H1 (cell line): ENCODE data around the gene ZNF618. TPM values are rescaled to one million over a fixed set of nuclear protein-coding genes. Genes with fewer than 3 reads are reported as not detected.

Source experiments
- CTCF ChIA-PET: fragments of 300-600 bp; sonication (Branson Sonifier 250); formaldehyde crosslinking; loops from one replicate; lab custom pipeline; 2021; ENCODE audit not compliant: partially characterized antibody; lab: Charles Lee
- POLR2A ChIA-PET: fragments of 300-600 bp; sonication (Branson Sonifier 250); formaldehyde crosslinking; loops from one replicate; lab custom pipeline; 2021; ENCODE audit warnings: inconsistent platforms; ENCODE audit not compliant: partially characterized antibody; lab: Charles Lee
- DNase-seq, 2 experiments: peaks; one replicate each; pipeline versions ENCODE4 v3.0.0 to v3.0.0-alpha.2; 2010 to 2022; ENCODE audit warnings: low spot score in 2 of 2, low read depth in 1 of 2, mixed read lengths in 1 of 2
- FAIRE-seq: peaks from 2 replicates; lab custom pipeline; 2011; peaks lifted over from hg19 to GRCh38; lab: Jason Lieb, UNC
- H2AFZ ChIP-seq: 2 replicates; pipeline ENCODE4 v1.8.1; 2012; ENCODE audit warnings: low read length, inconsistent platforms
- H2AK5ac ChIP-seq: 2 replicates; pipeline ENCODE4 v1.6.1; 2013; ENCODE audit warnings: low read depth, low read length
- H2BK120ac ChIP-seq: replicated peaks from 2 replicates; pipeline ENCODE3; 2013; ENCODE audit warnings: low read depth, low read length, inconsistent platforms
- H2BK12ac ChIP-seq: 2 replicates; pipeline ENCODE4 v1.6.1; 2013; ENCODE audit warnings: low read depth, low read length
- H2BK15ac ChIP-seq: 2 replicates; pipeline ENCODE4 v1.6.1; 2013; ENCODE audit warnings: low read length
- H2BK20ac ChIP-seq: 2 replicates; pipeline ENCODE4 v1.6.1; 2013; ENCODE audit warnings: low read length
- H2BK5ac ChIP-seq: 2 replicates; pipeline ENCODE4 v1.6.1; 2013; ENCODE audit warnings: low read depth, low read length
- H3K14ac ChIP-seq: 2 replicates; pipeline ENCODE4 v1.6.1; 2013; ENCODE audit warnings: inconsistent platforms; ENCODE audit not compliant: insufficient read length
- H3K18ac ChIP-seq: 2 replicates; pipeline ENCODE4 v1.6.1; 2013; ENCODE audit warnings: low read length; ENCODE audit errors: extremely low read depth
- H3K23ac ChIP-seq: 2 replicates; pipeline ENCODE4 v1.6.1; 2013; ENCODE audit warnings: inconsistent platforms; ENCODE audit not compliant: insufficient read length
- H3K23me2 ChIP-seq: 2 replicates; pipeline ENCODE4 v1.6.1; 2013; ENCODE audit warnings: low read depth, low read length
- H3K27ac ChIP-seq: 2 replicates; pipeline ENCODE4 v1.6.1; 2011; ENCODE audit warnings: low read depth, low read length, inconsistent platforms
- H3K27me3 ChIP-seq, 4 experiments: replicated peaks in 1 of 4; 1 replicate in 1 of 4; 2 replicates in 3 of 4; pipeline versions ENCODE4 v1.6.1 to v1.8.1; 2011 to 2013; ENCODE audit warnings: low read length in 3 of 4, mild to moderate bottlenecking in 3 of 4, inconsistent platforms in 2 of 4, mixed read lengths in 2 of 4, moderate library complexity in 1 of 4; ENCODE audit not compliant: control insufficient read depth in 3 of 4, insufficient read depth in 3 of 4; ENCODE audit errors: extremely low read depth in 1 of 4
- H3K36me3 ChIP-seq, 4 experiments: 2 replicates each; pipeline versions ENCODE4 v1.6.1 to v1.8.1; 2011 to 2013; ENCODE audit warnings: mild to moderate bottlenecking in 4 of 4, low read length in 3 of 4, moderate library complexity in 2 of 4, control low read depth in 1 of 4, inconsistent platforms in 1 of 4; ENCODE audit not compliant: insufficient read depth in 4 of 4, control insufficient read depth in 2 of 4
- H3K4ac ChIP-seq: replicated peaks from 2 replicates; pipeline ENCODE3; 2013; ENCODE audit warnings: low read length, low read depth, mixed read lengths, inconsistent platforms; ENCODE audit not compliant: insufficient read length
- H3K4me1 ChIP-seq, 4 experiments: replicated peaks in 1 of 4; 1 replicate in 1 of 4; 2 replicates in 3 of 4; pipeline versions ENCODE4 v1.6.1 to v1.8.1; 2011 to 2013; ENCODE audit warnings: low read length in 3 of 4, inconsistent platforms in 2 of 4, mixed read lengths in 1 of 4; ENCODE audit not compliant: insufficient read depth in 4 of 4, control insufficient read depth in 3 of 4
- H3K4me2 ChIP-seq, 2 experiments: 2 replicates each; pipeline versions ENCODE4 v1.6.1 to v1.8.1; 2011 to 2013; ENCODE audit warnings: low read depth in 2 of 2, low read length in 2 of 2, control low read depth in 1 of 2, inconsistent platforms in 1 of 2, mild to moderate bottlenecking in 1 of 2; ENCODE audit not compliant: insufficient read depth in 1 of 2
- H3K4me3 ChIP-seq, 4 experiments: fragments of 200-600, 300-600 bp in 1 of 4; sonication (generic), shearing (Covaris generic), sonication (Bioruptor Twin) in 1 of 4; 2 replicates each; pipeline versions ENCODE4 v1.5.1 to v1.8.1; 2011 to 2016; ENCODE audit warnings: low read length in 4 of 4, low read depth in 3 of 4, control low read depth in 2 of 4, inconsistent platforms in 2 of 4, mild to moderate bottlenecking in 2 of 4, mixed read lengths in 1 of 4, moderate library complexity in 1 of 4; ENCODE audit not compliant: insufficient read depth in 2 of 4; ENCODE audit errors: extremely low read depth in 1 of 4
- H3K56ac ChIP-seq: replicated peaks from 2 replicates; pipeline ENCODE3; 2013; ENCODE audit warnings: low read depth, mild to moderate bottlenecking, mixed read lengths, low read length, inconsistent platforms; ENCODE audit not compliant: insufficient read length
- H3K79me1 ChIP-seq: 2 replicates; pipeline ENCODE4 v1.6.1; 2013; ENCODE audit warnings: low read depth, low read length, control low read depth
- H3K79me2 ChIP-seq, 2 experiments: 2 replicates each; pipeline versions ENCODE4 v1.6.1 to v1.8.1; 2012 to 2013; ENCODE audit warnings: low read length in 2 of 2, mild to moderate bottlenecking in 2 of 2, inconsistent platforms in 1 of 2; ENCODE audit not compliant: insufficient read depth in 2 of 2, control insufficient read depth in 1 of 2
- H3K9ac ChIP-seq, 4 experiments: replicated peaks in 1 of 4; 1 replicate in 1 of 4; 2 replicates in 3 of 4; pipeline versions ENCODE4 v1.6.1 to v1.8.1; 2011 to 2013; ENCODE audit warnings: low read depth in 3 of 4, low read length in 3 of 4, control low read depth in 2 of 4, mild to moderate bottlenecking in 2 of 4, moderate library complexity in 2 of 4, inconsistent platforms in 1 of 4; ENCODE audit errors: extremely low read depth in 1 of 4
- H3K9me3 ChIP-seq, 2 experiments: 2 replicates each; pipeline versions ENCODE4 v1.6.1 to v1.8.1; 2012 to 2013; ENCODE audit warnings: mild to moderate bottlenecking in 2 of 2, moderate library complexity in 2 of 2, control low read depth in 1 of 2, inconsistent platforms in 1 of 2, low read depth in 1 of 2, low read length in 1 of 2, mixed read lengths in 1 of 2; ENCODE audit not compliant: insufficient read depth in 2 of 2
- H4K20me1 ChIP-seq, 2 experiments: replicated peaks in 1 of 2; 2 replicates each; pipeline versions ENCODE3 to v1.8.1; 2011 to 2013; ENCODE audit warnings: inconsistent platforms in 2 of 2, low read length in 2 of 2, mild to moderate bottlenecking in 1 of 2; ENCODE audit not compliant: insufficient read depth in 2 of 2, control insufficient read depth in 1 of 2
- H4K5ac ChIP-seq: 2 replicates; pipeline ENCODE4 v1.6.1; 2013; ENCODE audit warnings: low read length, low read depth, mixed read lengths, inconsistent platforms; ENCODE audit not compliant: insufficient read length
- H4K8ac ChIP-seq: 2 replicates; pipeline ENCODE4 v1.8.0; 2013; ENCODE audit warnings: mild to moderate bottlenecking, moderate library complexity, low read length, inconsistent platforms; ENCODE audit not compliant: insufficient read depth; ENCODE audit errors: extremely low read depth
- H4K91ac ChIP-seq: replicated peaks from 2 replicates; pipeline ENCODE3; 2013; ENCODE audit warnings: low read length, mixed read lengths, inconsistent platforms; ENCODE audit not compliant: insufficient read length
- ASH2L ChIP-seq: fragments of 200-600, 300-600 bp; sonication (generic); IDR thresholded peaks from one replicate; pipeline ENCODE4 v1.7.1; 2017; ENCODE audit warnings: low read length
- ATF2 ChIP-seq: IDR thresholded peaks from 2 replicates; pipeline ENCODE4 v1.6.1; 2012; ENCODE audit warnings: low read length, inconsistent platforms
- MAFK ChIP-seq: IDR thresholded peaks from 2 replicates; pipeline ENCODE4 v1.6.1; 2012; ENCODE audit warnings: low read depth, mild to moderate bottlenecking, improper control_type of control experiment, low read length
- SIRT6 ChIP-seq: IDR thresholded peaks from one replicate; pipeline ENCODE4 v1.7.1; 2012; ENCODE audit warnings: low read length, inconsistent platforms
- SIX5 ChIP-seq: IDR thresholded peaks from 2 replicates; pipeline ENCODE4 v1.6.1; 2011; ENCODE audit warnings: mild to moderate bottlenecking, low read depth, low read length
- WGBS, 2 experiments: shearing (Covaris generic) in 1 of 2; methylation state at CpG; one replicate each; pipeline versions ENCODE4 v1.1.6 to v1.1.7; 2013 to 2015; ENCODE audit warnings: low lambda C conversion rate in 2 of 2, mixed read lengths in 2 of 2, inconsistent platforms in 1 of 2, low coverage in 1 of 2, missing lambda C conversion rate in 1 of 2; ENCODE audit not compliant: insufficient replicate concordance in 2 of 2, insufficient coverage in 1 of 2, insufficient read length in 1 of 2; ENCODE audit errors: extremely low coverage in 1 of 2, missing lambda C conversion rate in 1 of 2; 5-methylcytosine and 5-hydroxymethylcytosine counted together
- polyA plus RNA-seq, 7 experiments: library from polyadenylated mRNA; depleted of rRNA in 3 of 7; stranded (reverse) in 5 of 7; unstranded in 2 of 7; fragments of >200 nt in 5 of 7; fragments of 200-250 nt in 2 of 7; gene quantifications; 1 replicate in 5 of 7; 2 replicates in 1 of 7; 4 replicates in 1 of 7; pipeline versions ENCODE4 v1.2.1 to v1.2.3, GENCODE V29; 2011 to 2013; ENCODE audit warnings: missing spikeins in 2 of 7, mixed read lengths in 2 of 7
- total RNA-seq: library from RNA; stranded (reverse); fragmentation: NEBNext Ultra II Directional; extraction: Animal tissue kit (Norgen Biotek cat#: 25700); gene quantifications from 2 replicates; pipeline ENCODE4 v1.2.1, GENCODE V29; 2021
- TF ChIP-seq, protein P1 (sequence below), 3 experiments: IDR thresholded peaks; 1 replicate in 2 of 3; 2 replicates in 1 of 3; pipeline versions ENCODE4 v1.5.1 to v1.6.1; 2011; ENCODE audit warnings: low read length in 3 of 3, mild to moderate bottlenecking in 3 of 3, inconsistent platforms in 2 of 3, low read depth in 1 of 3, moderate library complexity in 1 of 3; ENCODE audit not compliant: insufficient read depth in 1 of 3; ENCODE audit errors: control extremely low read depth in 1 of 3

The ZNF618 gene
- total and polyA plus RNA-seq, 2 of the 8 experiments (the other 6 are each of a cell fraction or from before 2014, with no cell fraction given): 9.6 to 28.5 TPM

- Histone ChIP-seq H3K14ac (no peak overlapping the region), H4K8ac (no peak overlapping the region), H3K27ac (no peak overlapping the region), H3K36me3 (peaks cover 7 to 33% (median 13%) of the 10 kb centered on the region in 4 experiments; a peak in 7 of 8 replicates), H3K56ac (no peak overlapping the region), H3K4me1 (no peaks in the 10 kb centered on the region), H2BK20ac (no peak overlapping the region), H3K4ac (no peak overlapping the region), H2AK5ac (no peak overlapping the region)
- CTCF ChIA-PET: interaction anchor here (0.5 to 1.7 kb wide), 7 partner anchors 9 to 1184 kb away, joined by 3 to 4 read pairs (median 4); no protein-coding TSS in a partner anchor
- TF ChIP-seq, protein P1, sequence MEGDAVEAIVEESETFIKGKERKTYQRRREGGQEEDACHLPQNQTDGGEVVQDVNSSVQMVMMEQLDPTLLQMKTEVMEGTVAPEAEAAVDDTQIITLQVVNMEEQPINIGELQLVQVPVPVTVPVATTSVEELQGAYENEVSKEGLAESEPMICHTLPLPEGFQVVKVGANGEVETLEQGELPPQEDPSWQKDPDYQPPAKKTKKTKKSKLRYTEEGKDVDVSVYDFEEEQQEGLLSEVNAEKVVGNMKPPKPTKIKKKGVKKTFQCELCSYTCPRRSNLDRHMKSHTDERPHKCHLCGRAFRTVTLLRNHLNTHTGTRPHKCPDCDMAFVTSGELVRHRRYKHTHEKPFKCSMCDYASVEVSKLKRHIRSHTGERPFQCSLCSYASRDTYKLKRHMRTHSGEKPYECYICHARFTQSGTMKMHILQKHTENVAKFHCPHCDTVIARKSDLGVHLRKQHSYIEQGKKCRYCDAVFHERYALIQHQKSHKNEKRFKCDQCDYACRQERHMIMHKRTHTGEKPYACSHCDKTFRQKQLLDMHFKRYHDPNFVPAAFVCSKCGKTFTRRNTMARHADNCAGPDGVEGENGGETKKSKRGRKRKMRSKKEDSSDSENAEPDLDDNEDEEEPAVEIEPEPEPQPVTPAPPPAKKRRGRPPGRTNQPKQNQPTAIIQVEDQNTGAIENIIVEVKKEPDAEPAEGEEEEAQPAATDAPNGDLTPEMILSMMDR (IDR thresholded peaks at IDR 0.05; ENCODE audit: control extremely low read depth in 1 of 3, insufficient read depth in 1 of 3, low read depth in 1 of 3, low read length in 3 of 3): no peak
- TF ChIP-seq ASH2L: no peak
- no peak for TF ChIP-seq MAFK
- no peak for TF ChIP-seq SIRT6
- no peak for TF ChIP-seq SIX5
- no peak for TF ChIP-seq ATF2
- TF ChIP-seq, all 59 proteins: peak for 0
- Histone ChIP-seq H2BK15ac (no peak overlapping the region), H3K4me3 (no peak overlapping the region), H2BK120ac (no peak overlapping the region), H3K27me3 (no peaks in the 10 kb centered on the region), H2AFZ (no peak overlapping the region), H4K20me1 (peaks cover 0 to 3% of the 10 kb centered on the region in 2 experiments), H3K9me3 (no peaks in the 10 kb centered on the region), H4K91ac (no peak overlapping the region), H4K5ac (no peak overlapping the region), H2BK5ac (no peak overlapping the region; the same call in 1 of the 2 replicates), H3K18ac (no peak overlapping the region), H3K4me2 (no peak overlapping the region), H3K23ac (no peak overlapping the region), H3K79me2 (no peaks in the 10 kb centered on the region), H2BK12ac (no peak overlapping the region; the same call in 1 of the 2 replicates), H3K9ac (no peak overlapping the region), H3K23me2 (no peaks in the 10 kb centered on the region), H3K79me1 (no peaks in the 10 kb centered on the region)
- POLR2A ChIA-PET: no interaction called here
- WGBS, 2 experiments: 90% methylated on average over 44 of the region's 44 CpGs; no CpG with 5 or more reads in 1 of the 2 experiments
- FAIRE-seq (no peak), DNase-seq (no peak)
Observed at GRCh38 chr9:114048533-114049415, 172.7 kb downstream of the ZNF618 start.
